ENCODE measurements around the gene IDH3B.
"Not testable (repeated sequence)": the region's sequence is repeated elsewhere in the genome, so short reads cannot be mapped to it uniquely, and the experiment has no call there.

Gene IDH3B

GRCh38 chr20:2663887-2664719 lies at the start of gene IDH3B:
TSS of gene IDH3B (minus strand) at chr20:2664216. CDS start at chr20:2664188, 28 bp downstream.
- DNase-seq: peak; percentile 92

- peak; percentile 52 for DNase-seq
Observed at GRCh38 chr20:2713285-2713684, 49.3 kb upstream of the IDH3B start.

GRCh38 chr20:2709205-2709981 lies 45.4 kb upstream of the IDH3B start:
- no peak for DNase-seq

GRCh38 chr20:2708665-2709064 lies 44.6 kb upstream of the IDH3B start:
- DNase-seq: no peak

- DNase-seq: no peak
Observed at GRCh38 chr20:2708073-2708415, 44.0 kb upstream of the IDH3B start.

GRCh38 chr20:2707353-2708072 lies 43.5 kb upstream of the IDH3B start:
- no peak for DNase-seq

GRCh38 chr20:2706688-2707352 lies 42.8 kb upstream of the IDH3B start:
- DNase-seq: no peak

- no peak for DNase-seq
Observed at GRCh38 chr20:2705931-2706645, 42.1 kb upstream of the IDH3B start.

GRCh38 chr20:2703716-2704475 lies 39.9 kb upstream of the IDH3B start:
- DNase-seq: no peak

- no peak for DNase-seq
Observed at GRCh38 chr20:2701671-2702081, 37.7 kb upstream of the IDH3B start.

GRCh38 chr20:2700913-2701620 lies 37.1 kb upstream of the IDH3B start:
- DNase-seq: no peak

- no peak for DNase-seq
Observed at GRCh38 chr20:2699775-2700413, 35.9 kb upstream of the IDH3B start.

GRCh38 chr20:2698912-2699311 lies 34.9 kb upstream of the IDH3B start:
- no peak for DNase-seq

- DNase-seq: no peak
Observed at GRCh38 chr20:2698186-2698817, 34.3 kb upstream of the IDH3B start.

- DNase-seq: no peak
Observed at GRCh38 chr20:2697768-2698167, 33.8 kb upstream of the IDH3B start.

- no peak for DNase-seq
Observed at GRCh38 chr20:2696646-2697045, 32.6 kb upstream of the IDH3B start.

- DNase-seq: not testable (repeated sequence)
Observed at GRCh38 chr20:2695984-2696525, 32.0 kb upstream of the IDH3B start.

GRCh38 chr20:2695206-2695983 lies 31.4 kb upstream of the IDH3B start:
- no peak for DNase-seq

GRCh38 chr20:2694519-2694918 lies 30.5 kb upstream of the IDH3B start:
- DNase-seq: no peak
